Measurements from ENCODE around the gene VAC14. TPM values are rescaled to one million over a fixed set of nuclear protein-coding genes. Genes with fewer than 3 reads are reported as not detected.
"Not testable (repeated sequence)": the region's sequence is repeated elsewhere in the genome, so short reads cannot be mapped to it uniquely, and the experiment has no call there.

Gene VAC14
- polyA plus RNA-seq, 1 donor from 2014 or later: 8.6 TPM

GRCh38 chr16:70744366-70744765, 56.6 kb downstream of the VAC14 start:
- no peaks in the 10 kb centered on the region for H3K9me3 ChIP-seq (ENCODE audit: low read length)
- no peak for TF ChIP-seq CTCF (IDR thresholded peaks at IDR 0.05; ENCODE audit: poor library complexity, severe bottlenecking)
- no peaks in the 10 kb centered on the region for H3F3A ChIP-seq (ENCODE audit: insufficient read depth, low read length, poor library complexity, severe bottlenecking)
- H3K9ac ChIP-seq (ENCODE audit: low read length): no peak overlapping the region
- no peaks in the 10 kb centered on the region for H3K79me2 ChIP-seq (replicated peaks; ENCODE audit: insufficient read depth, low read length)
- no peaks in the 10 kb centered on the region for H4K20me1 ChIP-seq (ENCODE audit: insufficient read depth)
- H3K27ac ChIP-seq (ENCODE audit: low read length): no peak overlapping the region
- peaks cover 5% of the 10 kb centered on the region for H3K36me3 ChIP-seq (ENCODE audit: insufficient read depth, low read length)
- H3K27me3 ChIP-seq (ENCODE audit: insufficient read depth, low read depth, low read length): no peaks in the 10 kb centered on the region
- no peak overlapping the region for H3K4me2 ChIP-seq (ENCODE audit: low read length)
- H3K9me2 ChIP-seq (ENCODE audit: insufficient read depth, low read length): no peaks in the 10 kb centered on the region
- H2AFZ ChIP-seq (ENCODE audit: low read depth, low read length): no peak overlapping the region
- H3K4me3 ChIP-seq (ENCODE audit: low read length): no peak overlapping the region

GRCh38 chr16:70743791-70744190, 57.2 kb downstream of the VAC14 start:
- no peak overlapping the region for H3K9ac ChIP-seq (ENCODE audit: low read length)
- H3K36me3 ChIP-seq (ENCODE audit: insufficient read depth, low read length): peaks cover 5% of the 10 kb centered on the region
- no peaks in the 10 kb centered on the region for H3F3A ChIP-seq (ENCODE audit: insufficient read depth, low read length, poor library complexity, severe bottlenecking)
- H2AFZ ChIP-seq (ENCODE audit: low read depth, low read length): no peak overlapping the region
- H3K4me2 ChIP-seq (ENCODE audit: low read length): no peak overlapping the region
- H3K27ac ChIP-seq (ENCODE audit: low read length): no peak overlapping the region
- H3K79me2 ChIP-seq (replicated peaks; ENCODE audit: insufficient read depth, low read length): no peaks in the 10 kb centered on the region
- no peaks in the 10 kb centered on the region for H4K20me1 ChIP-seq (ENCODE audit: insufficient read depth)
- H3K4me3 ChIP-seq (ENCODE audit: low read length): no peak overlapping the region
- no peaks in the 10 kb centered on the region for H3K9me3 ChIP-seq (ENCODE audit: low read length)
- no peaks in the 10 kb centered on the region for H3K9me2 ChIP-seq (ENCODE audit: insufficient read depth, low read length)
- no peaks in the 10 kb centered on the region for H3K27me3 ChIP-seq (ENCODE audit: insufficient read depth, low read depth, low read length)
- TF ChIP-seq RAD21 (conservative IDR thresholded peaks at IDR 0.05) (no peak), POLR2AphosphoS5 (IDR thresholded peaks at IDR 0.05) (no peak), EP300 (conservative IDR thresholded peaks at IDR 0.05; ENCODE audit: poor library complexity, severe bottlenecking) (no peak), EZH2 (IDR thresholded peaks at IDR 0.05; ENCODE audit: borderline replicate concordance, insufficient read depth, low read length, poor library complexity, severe bottlenecking) (no peak), REST (IDR thresholded peaks at IDR 0.05; ENCODE audit: borderline replicate concordance) (no peak), SMC3 (conservative IDR thresholded peaks at IDR 0.05; ENCODE audit: poor library complexity) (no peak), MXI1 (conservative IDR thresholded peaks at IDR 0.05; ENCODE audit: poor library complexity, severe bottlenecking) (no peak), CTCF (IDR thresholded peaks at IDR 0.05; ENCODE audit: poor library complexity, severe bottlenecking) (no peak), TAF1 (IDR thresholded peaks at IDR 0.05; ENCODE audit: low read depth) (no peak)

GRCh38 chr16:70742967-70743366, 58.0 kb downstream of the VAC14 start:
- H3K79me2 ChIP-seq (replicated peaks; ENCODE audit: insufficient read depth, low read length); H3K27ac ChIP-seq (ENCODE audit: low read length); H3K27me3 ChIP-seq (ENCODE audit: insufficient read depth, low read depth, low read length); H3K9me2 ChIP-seq (ENCODE audit: insufficient read depth, low read length); H2AFZ ChIP-seq (ENCODE audit: low read depth, low read length); H3K4me2 ChIP-seq (ENCODE audit: low read length); H3K36me3 ChIP-seq (ENCODE audit: insufficient read depth, low read length); H4K20me1 ChIP-seq (ENCODE audit: insufficient read depth); H3K4me3 ChIP-seq (ENCODE audit: low read length); H3K9me3 ChIP-seq (ENCODE audit: low read length); H3K9ac ChIP-seq (ENCODE audit: low read length); H3F3A ChIP-seq (ENCODE audit: insufficient read depth, low read length, poor library complexity, severe bottlenecking): not testable (repeated sequence)
